A549 (cell line): Measurements from ENCODE around the gene UBC. TPM values are rescaled to one million over a fixed set of nuclear protein-coding genes. Genes with fewer than 3 reads are reported as not detected.
A peak's percentile ranks its signal among the peaks of the same experiment; 100 is the strongest.

Experiments used
- ATAC-seq, 2 experiments: fragments of 200-7000 bp in 1 of 2; fragments of >200 bp in 1 of 2; cut with Nextera tagmentation in 1 of 2; cut with Tn5 transposase in 1 of 2; 3 replicates each; pipeline versions ENCODE4 v1.8.0 to v1.9.1; 2018 to 2020; ENCODE audit warnings: mild to moderate bottlenecking in 1 of 2, moderate library complexity in 1 of 2
- CTCF ChIA-PET: fragments of 300-600 bp; sonication (Branson Sonifier 250); formaldehyde crosslinking; extraction: SDS; loops from one replicate; lab custom pipeline; 2021; ENCODE audit warnings: antibody characterized with exemption, inconsistent platforms; lab: Yijun Ruan, JAX
- POLR2A ChIA-PET: fragments of 350-600 bp; formaldehyde crosslinking; extraction: SDS; loops from one replicate; lab custom pipeline; 2021; ENCODE audit warnings: antibody characterized with exemption, inconsistent platforms; lab: Yijun Ruan, JAX
- DNase-seq, 2 experiments: peaks; one replicate each; pipeline versions ENCODE4 v3.0.0 to v3.0.0-alpha.2; 2011 to 2016; ENCODE audit warnings: low read depth in 1 of 2, low spot score in 1 of 2
- FAIRE-seq: peaks from 2 replicates; lab custom pipeline; 2011; peaks lifted over from hg19 to GRCh38; lab: Jason Lieb, UNC
- H3K27ac ChIP-seq, 2 experiments: fragments of >200 bp; sonication (Bioruptor Twin); formaldehyde crosslinking; 3 replicates each; pipeline ENCODE4 v1.5.1; 2016 to 2017
- H3K4me1 ChIP-seq: fragments of >200 bp; sonication (Bioruptor Twin); formaldehyde crosslinking; 3 replicates; pipeline ENCODE4 v1.6.1; 2016
- H3K4me2 ChIP-seq: fragments of >200 bp; sonication (Bioruptor Twin); formaldehyde crosslinking; 3 replicates; pipeline ENCODE4 v1.6.1; 2016
- H3K4me3 ChIP-seq: fragments of >200 bp; sonication (Bioruptor Twin); formaldehyde crosslinking; 3 replicates; pipeline ENCODE4 v1.5.1; 2016
- H3K9me3 ChIP-seq: fragments of >200 bp; sonication (Bioruptor Twin); formaldehyde crosslinking; 3 replicates; pipeline ENCODE4 v1.6.1; 2016
- CBX8 ChIP-seq: fragments of 200-600 bp; sonication (generic); IDR thresholded peaks from 2 replicates; pipeline ENCODE4 v1.6.1; 2016
- CEBPB ChIP-seq, 2 experiments: fragments of >200 bp in 1 of 2; sonication (Bioruptor Twin) in 1 of 2; formaldehyde crosslinking in 1 of 2; IDR thresholded peaks; 2 replicates each; pipeline ENCODE4 v1.6.1; 2012 to 2016
- EHF ChIP-seq: fragments of 250-450 bp; sonication (Bioruptor Pico); IDR thresholded peaks from 2 replicates; pipeline ENCODE4 v1.5.0; 2020; ENCODE audit warnings: mild to moderate bottlenecking
- ESRRA ChIP-seq: fragments of 150-350 bp; IDR thresholded peaks from 2 replicates; pipeline ENCODE4 v1.6.1; 2014; ENCODE audit warnings: mild to moderate bottlenecking, low read length, borderline replicate concordance
- FOSB ChIP-seq: fragments of 250-450 bp; sonication (Bioruptor Pico); IDR thresholded peaks from 2 replicates; pipeline ENCODE4 v1.5.0; 2020; ENCODE audit warnings: mild to moderate bottlenecking, moderate library complexity
- HOXB13 ChIP-seq: fragments of 250-450 bp; sonication (Bioruptor Pico); IDR thresholded peaks from 2 replicates; pipeline ENCODE4 v1.5.0; 2020; ENCODE audit warnings: low read depth, mild to moderate bottlenecking, moderate library complexity
- JUN ChIP-seq, 2 experiments: fragments of >200 bp; sonication (Bioruptor Twin); formaldehyde crosslinking; IDR thresholded peaks; 2 replicates in 1 of 2; 3 replicates in 1 of 2; pipeline ENCODE4 v1.6.1; 2016 to 2017
- MAZ ChIP-seq: fragments of 150-350 bp; IDR thresholded peaks from 2 replicates; pipeline ENCODE4 v1.6.1; 2014; ENCODE audit warnings: antibody characterized with exemption, low read depth, low read length, borderline replicate concordance
- MYC ChIP-seq: IDR thresholded peaks from 2 replicates; pipeline ENCODE4 v1.6.1; 2012; ENCODE audit warnings: mild to moderate bottlenecking, inconsistent platforms, low read length, improper control_type of control experiment, borderline replicate concordance
- PHF8 ChIP-seq: fragments of 200-600 bp; sonication (generic); IDR thresholded peaks from 2 replicates; pipeline ENCODE4 v1.6.1; 2016; ENCODE audit warnings: low read depth, mild to moderate bottlenecking, antibody characterized with exemption, moderate library complexity, borderline replicate concordance
- POLR2A ChIP-seq: IDR thresholded peaks from 2 replicates; pipeline ENCODE4 v1.6.1; 2012; ENCODE audit warnings: mild to moderate bottlenecking, low read length
- RAD21 ChIP-seq, 2 experiments: fragments of >200 bp in 1 of 2; sonication (Bioruptor Twin) in 1 of 2; formaldehyde crosslinking in 1 of 2; IDR thresholded peaks in 1 of 2; conservative IDR thresholded peaks in 1 of 2; 2 replicates in 1 of 2; 3 replicates in 1 of 2; pipeline ENCODE4 v1.6.1; 2012 to 2018; ENCODE audit warnings: inconsistent platforms in 1 of 2
- RARB ChIP-seq: fragments of 250-450 bp; sonication (Bioruptor Pico); IDR thresholded peaks from 2 replicates; pipeline ENCODE4 v1.8.0; 2021; ENCODE audit warnings: mild to moderate bottlenecking, moderate library complexity
- RCOR1 ChIP-seq: fragments of 150-350 bp; IDR thresholded peaks from 2 replicates; pipeline ENCODE4 v1.6.1; 2014; ENCODE audit warnings: antibody characterized with exemption, low read length, low read depth
- SMC3 ChIP-seq: fragments of >200 bp; sonication (Bioruptor Twin); formaldehyde crosslinking; IDR thresholded peaks from 3 replicates; pipeline ENCODE4 v1.6.1; 2018; ENCODE audit warnings: inconsistent platforms
- TP53 ChIP-seq: fragments of 250-450 bp; sonication (Bioruptor Pico); IDR thresholded peaks from 2 replicates; pipeline ENCODE4 v1.5.0; 2021; ENCODE audit warnings: mild to moderate bottlenecking, moderate library complexity
- ZC3H11A ChIP-seq: fragments of 450-650 bp; IDR thresholded peaks from 2 replicates; pipeline ENCODE4 v1.6.1; 2014; ENCODE audit warnings: antibody characterized with exemption, mild to moderate bottlenecking
- WGBS: methylation state at CpG from one replicate; pipeline ENCODE4 v1.1.6; 2017; ENCODE audit errors: missing lambda C conversion rate; 5-methylcytosine and 5-hydroxymethylcytosine counted together
- polyA plus RNA-seq, 4 experiments: library from polyadenylated mRNA; depleted of rRNA in 3 of 4; stranded (reverse); fragments of >200 nt; fragmentation: RNase III in 1 of 4; extraction: RNeasy Plus Mini Kit Qiagen cat#74134 plus additional on column Dnase treatment in 1 of 4; gene quantifications; 2 replicates in 3 of 4; 3 replicates in 1 of 4; pipeline ENCODE4 v1.2.3, GENCODE V29; 2011 to 2017
- TF ChIP-seq, protein P1 (sequence below): fragments of >200 bp; sonication (Bioruptor Twin); formaldehyde crosslinking; IDR thresholded peaks from 3 replicates; pipeline ENCODE4 v1.6.1; 2016
- TF ChIP-seq, protein P2 (sequence below): IDR thresholded peaks from 2 replicates; pipeline ENCODE4 v1.6.1; 2012
- TF ChIP-seq, protein P3 (sequence below): IDR thresholded peaks from 2 replicates; pipeline ENCODE4 v1.6.1; 2012; ENCODE audit warnings: low read depth, borderline replicate concordance
- TF ChIP-seq, protein P4 (sequence below): fragments of 450-650 bp; IDR thresholded peaks from 2 replicates; pipeline ENCODE4 v1.6.1; 2014; ENCODE audit warnings: antibody characterized with exemption

UBC gene
- polyA plus RNA-seq, 2 of the 4 experiments (the other 2 are of a cell fraction): 993 to 2,000 TPM

DNA sequence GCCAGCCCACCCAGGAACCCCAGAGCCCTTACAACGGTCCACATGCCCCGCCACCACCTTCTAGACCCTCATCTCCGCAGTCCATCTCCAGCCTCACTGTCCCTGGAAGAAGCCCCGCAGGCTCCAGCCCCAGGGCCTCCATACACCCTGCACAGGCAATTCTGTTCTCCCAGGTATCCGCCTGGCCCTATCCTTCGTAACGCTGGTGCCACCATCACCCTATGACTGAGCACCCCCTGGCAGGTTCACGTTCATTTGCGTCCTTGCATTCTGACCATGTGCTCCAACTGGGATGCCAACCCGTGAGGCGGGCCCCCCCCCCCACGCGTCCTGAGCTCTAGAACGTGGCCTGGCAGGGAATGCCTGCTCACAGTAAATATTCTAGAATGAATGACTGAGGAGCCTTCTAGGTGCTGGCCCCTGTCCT, 50.1 kb downstream of the UBC start:
- peak; percentile 2; a peak in 4 of 6 replicates for ATAC-seq
- 96% methylated on average over 14 of the region's 14 CpGs for WGBS
- no peak for FAIRE-seq
- H3K4me3 ChIP-seq: peak overlapping the region; percentile 72; the same call in 1 of the 3 replicates
- H3K27ac ChIP-seq: peak overlapping the region; percentile 85 to 96
- peaks cover 35% of the 10 kb centered on the region for H3K4me1 ChIP-seq
- no peak for DNase-seq
- no peaks in the 10 kb centered on the region for H3K9me3 ChIP-seq
- ChIA-PET CTCF (interaction anchor here (0.9 kb wide), 1 partner anchor 42 kb away, joined by 3 read pairs; no protein-coding TSS in a partner anchor), POLR2A (interaction anchor here (0.6 to 1.1 kb wide), 3 partner anchors 23 to 36 kb away, joined by 3 read pairs; no protein-coding TSS in a partner anchor)
- TF ChIP-seq HOXB13 (CRISPR knock-in tag) (peak; percentile 7; the same call in 1 of the 2 replicates), MYC (0 out of 2 replicates have a peak, but pooled peaks have one; percentile 11)
- TF ChIP-seq, protein P1, sequence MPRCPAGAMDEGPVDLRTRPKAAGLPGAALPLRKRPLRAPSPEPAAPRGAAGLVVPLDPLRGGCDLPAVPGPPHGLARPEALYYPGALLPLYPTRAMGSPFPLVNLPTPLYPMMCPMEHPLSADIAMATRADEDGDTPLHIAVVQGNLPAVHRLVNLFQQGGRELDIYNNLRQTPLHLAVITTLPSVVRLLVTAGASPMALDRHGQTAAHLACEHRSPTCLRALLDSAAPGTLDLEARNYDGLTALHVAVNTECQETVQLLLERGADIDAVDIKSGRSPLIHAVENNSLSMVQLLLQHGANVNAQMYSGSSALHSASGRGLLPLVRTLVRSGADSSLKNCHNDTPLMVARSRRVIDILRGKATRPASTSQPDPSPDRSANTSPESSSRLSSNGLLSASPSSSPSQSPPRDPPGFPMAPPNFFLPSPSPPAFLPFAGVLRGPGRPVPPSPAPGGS: no peak
- peak overlapping the region; percentile 95 for H3K4me2 ChIP-seq

DNA sequence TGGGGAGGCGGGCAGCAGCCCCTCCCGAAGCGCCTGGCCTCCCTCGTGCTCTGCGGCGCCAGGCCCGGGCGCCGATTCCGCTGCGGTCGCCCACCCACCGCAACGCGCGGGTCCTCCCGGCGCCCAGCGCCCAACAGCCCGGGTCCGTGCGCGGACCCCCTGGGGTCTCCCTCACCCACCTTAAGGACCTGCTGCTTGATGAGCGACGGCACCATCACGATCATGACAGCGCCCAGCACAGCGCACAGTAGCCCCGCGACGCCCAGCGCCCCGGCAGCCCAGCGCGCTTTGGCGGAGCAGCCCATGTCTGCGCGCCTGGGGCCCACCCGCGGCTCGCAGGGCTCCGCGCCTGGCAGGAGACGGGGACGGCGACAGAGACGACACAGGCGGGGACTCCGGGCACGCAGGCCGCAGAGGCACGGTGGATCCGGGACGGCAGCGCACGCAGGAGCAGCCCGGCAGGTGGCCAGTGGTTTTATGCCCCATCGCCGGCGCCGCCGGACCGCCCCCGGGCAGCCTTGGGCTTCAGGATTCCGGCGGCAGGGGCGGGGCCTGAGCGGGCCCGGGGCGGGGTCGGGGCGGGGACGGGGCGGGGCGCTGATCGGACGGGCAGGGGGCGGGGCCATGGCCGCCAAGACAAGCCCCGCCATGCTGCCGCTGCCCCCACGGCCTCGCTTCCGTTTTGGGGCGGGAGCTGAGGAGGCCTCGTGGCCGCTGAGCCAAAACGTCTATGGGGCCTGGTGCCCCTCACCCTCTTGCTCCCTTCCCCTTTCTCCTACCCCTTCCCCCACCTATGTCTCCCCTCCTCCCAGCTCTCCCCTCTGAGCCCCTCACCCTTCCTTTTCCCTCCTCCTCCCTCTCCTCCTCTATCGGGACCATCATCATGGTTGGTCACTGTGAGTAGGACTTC, 50.8 kb downstream of the UBC start, which contains the start of gene SCARB1:
Gene SCARB1, minus strand, starts transcription at position 449 of the 910 bp plus-strand sequence. Its CDS starts 144 bp downstream, at position 305.
- H3K4me1 ChIP-seq: peaks cover 35% of the 10 kb centered on the region
- peak within 1 kb of the TSS; percentile 72 for H3K4me3 ChIP-seq
- 3% methylated on average over 26 of the region's 89 CpGs for WGBS
- peak within 1 kb of the TSS; percentile 95 for H3K4me2 ChIP-seq
- TF ChIP-seq, protein P1: peak; percentile 71; the same call in 1 of the 3 replicates
- TF ChIP-seq, protein P2, sequence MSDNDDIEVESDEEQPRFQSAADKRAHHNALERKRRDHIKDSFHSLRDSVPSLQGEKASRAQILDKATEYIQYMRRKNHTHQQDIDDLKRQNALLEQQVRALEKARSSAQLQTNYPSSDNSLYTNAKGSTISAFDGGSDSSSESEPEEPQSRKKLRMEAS: peak; percentile 91
- TF ChIP-seq, protein P3, sequence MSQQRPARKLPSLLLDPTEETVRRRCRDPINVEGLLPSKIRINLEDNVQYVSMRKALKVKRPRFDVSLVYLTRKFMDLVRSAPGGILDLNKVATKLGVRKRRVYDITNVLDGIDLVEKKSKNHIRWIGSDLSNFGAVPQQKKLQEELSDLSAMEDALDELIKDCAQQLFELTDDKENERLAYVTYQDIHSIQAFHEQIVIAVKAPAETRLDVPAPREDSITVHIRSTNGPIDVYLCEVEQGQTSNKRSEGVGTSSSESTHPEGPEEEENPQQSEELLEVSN: peak; percentile 78
- TF ChIP-seq EHF (CRISPR knock-in tag): 0 out of 2 replicates have a peak, but pooled peaks have one; percentile 36
- TF ChIP-seq MAZ: no peak
- TF ChIP-seq FOSB: no peak
- no peak for TF ChIP-seq ESRRA
- TF ChIP-seq HOXB13 (CRISPR knock-in tag): 0 out of 2 replicates have a peak, but pooled peaks have one; percentile 19
- peak; percentile 92 for TF ChIP-seq POLR2A
- peak; percentile 65 to 87 for TF ChIP-seq JUN (IDR thresholded peaks at IDR 0.05)
- no peak for TF ChIP-seq CEBPB (IDR thresholded peaks at IDR 0.05)
- no peak for TF ChIP-seq CBX8
- peak; percentile 5 to 50; a peak in 4 of 5 replicates for TF ChIP-seq RAD21 (conservative IDR thresholded peaks at IDR 0.05 in 1 of 2, IDR thresholded peaks at IDR 0.05 in 1 of 2)
- no peak for TF ChIP-seq ZC3H11A
- TF ChIP-seq PHF8: peak; percentile 30; the same call in 1 of the 2 replicates
- TF ChIP-seq, protein P4, sequence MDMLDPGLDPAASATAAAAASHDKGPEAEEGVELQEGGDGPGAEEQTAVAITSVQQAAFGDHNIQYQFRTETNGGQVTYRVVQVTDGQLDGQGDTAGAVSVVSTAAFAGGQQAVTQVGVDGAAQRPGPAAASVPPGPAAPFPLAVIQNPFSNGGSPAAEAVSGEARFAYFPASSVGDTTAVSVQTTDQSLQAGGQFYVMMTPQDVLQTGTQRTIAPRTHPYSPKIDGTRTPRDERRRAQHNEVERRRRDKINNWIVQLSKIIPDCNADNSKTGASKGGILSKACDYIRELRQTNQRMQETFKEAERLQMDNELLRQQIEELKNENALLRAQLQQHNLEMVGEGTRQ: no peak
- TF ChIP-seq RARB (CRISPR knock-in tag): no peak
- TF ChIP-seq RCOR1: no peak
- peak; percentile 54; the same call in 2 of the 3 replicates for TF ChIP-seq SMC3
- TF ChIP-seq TP53 (CRISPR knock-in tag): peak; percentile 45; the same call in 1 of the 2 replicates
- peak; percentile 78 to 84 for ATAC-seq
- H3K9me3 ChIP-seq: no peaks in the 10 kb centered on the region
- no peak for FAIRE-seq
- H3K27ac ChIP-seq: peak within 1 kb of the TSS; percentile 85 to 96
- POLR2A ChIA-PET: interaction anchor here (0.6 to 1.1 kb wide), 3 partner anchors 23 to 35 kb away, joined by 3 read pairs; no protein-coding TSS in a partner anchor
- CTCF ChIA-PET: interaction anchor here (0.9 to 2.3 kb wide), 3 partner anchors 42 to 92 kb away, joined by 3 to 8 read pairs (median 4); no protein-coding TSS in a partner anchor
- peak; percentile 85 for DNase-seq
